H1 (cell line): Measurements from ENCODE around the gene SPAG4. TPM values are rescaled to one million over a fixed set of nuclear protein-coding genes. Genes with fewer than 3 reads are reported as not detected.

Experiments
- ASH2L ChIP-seq: fragments of 200-600, 300-600 bp; sonication (generic); IDR thresholded peaks from one replicate; pipeline ENCODE4 v1.7.1; 2017; ENCODE audit warnings: low read length
- BRCA1 ChIP-seq: IDR thresholded peaks from 2 replicates; pipeline ENCODE4 v1.6.1; 2012; ENCODE audit warnings: low read depth, low read length, improper control_type of control experiment
- CREB1 ChIP-seq: IDR thresholded peaks from 2 replicates; pipeline ENCODE4 v1.6.1; 2012; ENCODE audit warnings: inconsistent platforms
- EP300 ChIP-seq, 2 experiments: IDR thresholded peaks; 1 replicate in 1 of 2; 2 replicates in 1 of 2; pipeline ENCODE4 v1.6.1; 2011 to 2012; ENCODE audit warnings: low read depth in 2 of 2, low read length in 2 of 2, mild to moderate bottlenecking in 2 of 2, borderline replicate concordance in 1 of 2, inconsistent platforms in 1 of 2, moderate library complexity in 1 of 2
- HDAC2 ChIP-seq, 2 experiments: fragments of 300-600 bp in 1 of 2; sonication (generic) in 1 of 2; IDR thresholded peaks; 2 replicates each; pipeline ENCODE4 v1.6.1; 2011 to 2012; ENCODE audit warnings: low read depth in 2 of 2, low read length in 2 of 2, mild to moderate bottlenecking in 2 of 2, moderate library complexity in 2 of 2, borderline replicate concordance in 1 of 2, inconsistent platforms in 1 of 2
- JUN ChIP-seq: IDR thresholded peaks from 2 replicates; pipeline ENCODE4 v1.6.1; 2011; ENCODE audit warnings: low read depth, mild to moderate bottlenecking, improper control_type of control experiment, low read length
- JUND ChIP-seq: IDR thresholded peaks from 2 replicates; pipeline ENCODE4 v1.6.1; 2011; ENCODE audit warnings: mild to moderate bottlenecking, improper control_type of control experiment, low read length
- KDM4A ChIP-seq: IDR thresholded peaks from one replicate; pipeline ENCODE4 v1.7.1; 2012; ENCODE audit warnings: low read depth, mild to moderate bottlenecking, moderate library complexity, low read length, inconsistent platforms; ENCODE audit not compliant: severe bottlenecking
- MAFK ChIP-seq: IDR thresholded peaks from 2 replicates; pipeline ENCODE4 v1.6.1; 2012; ENCODE audit warnings: low read depth, mild to moderate bottlenecking, improper control_type of control experiment, low read length
- PHF8 ChIP-seq: fragments of 200-600 bp; sonication (generic); conservative IDR thresholded peaks from 2 replicates; pipeline ENCODE4 v1.7.1; 2012; ENCODE audit warnings: low read depth, mild to moderate bottlenecking, inconsistent platforms, low read length, moderate library complexity
- RFX5 ChIP-seq: IDR thresholded peaks from 2 replicates; pipeline ENCODE4 v1.6.1; 2011; ENCODE audit warnings: low read depth, low read length, improper control_type of control experiment, borderline replicate concordance
- RNF2 ChIP-seq: fragments of 200-900, 300-1000 bp; sonication (generic); IDR thresholded peaks from 2 replicates; pipeline ENCODE4 v1.7.1; 2016; ENCODE audit warnings: borderline replicate concordance, low read depth, mild to moderate bottlenecking, antibody characterized with exemption, low read length; ENCODE audit not compliant: poor library complexity, severe bottlenecking; ENCODE audit errors: missing control alignments
- RXRA ChIP-seq: IDR thresholded peaks from 2 replicates; pipeline ENCODE4 v1.6.1; 2011; ENCODE audit warnings: low read depth, mild to moderate bottlenecking, low read length, moderate library complexity; ENCODE audit not compliant: insufficient read depth
- SIN3A ChIP-seq, 2 experiments: IDR thresholded peaks in 1 of 2; conservative IDR thresholded peaks in 1 of 2; 2 replicates each; pipeline ENCODE4 v1.6.1; 2011 to 2012; ENCODE audit warnings: low read length in 2 of 2, improper control_type of control experiment in 1 of 2, low read depth in 1 of 2, mild to moderate bottlenecking in 1 of 2
- SIX5 ChIP-seq: IDR thresholded peaks from 2 replicates; pipeline ENCODE4 v1.6.1; 2011; ENCODE audit warnings: mild to moderate bottlenecking, low read depth, low read length
- SP1 ChIP-seq: IDR thresholded peaks from 2 replicates; pipeline ENCODE4 v1.6.1; 2011; ENCODE audit warnings: low read depth, low read length
- TBP ChIP-seq: IDR thresholded peaks from 2 replicates; pipeline ENCODE4 v1.6.1; 2011; ENCODE audit warnings: low read depth, low read length, improper control_type of control experiment
- TCF12 ChIP-seq: IDR thresholded peaks from 2 replicates; pipeline ENCODE4 v1.6.1; 2011; ENCODE audit warnings: low read depth, mild to moderate bottlenecking, low read length
- TEAD4 ChIP-seq: IDR thresholded peaks from 2 replicates; pipeline ENCODE4 v1.6.1; 2012; ENCODE audit warnings: low read depth, low read length, inconsistent platforms, mixed read lengths
- polyA plus RNA-seq, 7 experiments: library from polyadenylated mRNA; depleted of rRNA in 3 of 7; stranded (reverse) in 5 of 7; unstranded in 2 of 7; fragments of >200 nt in 5 of 7; fragments of 200-250 nt in 2 of 7; gene quantifications; 1 replicate in 5 of 7; 2 replicates in 1 of 7; 4 replicates in 1 of 7; pipeline versions ENCODE4 v1.2.1 to v1.2.3, GENCODE V29; 2011 to 2013; ENCODE audit warnings: missing spikeins in 2 of 7, mixed read lengths in 2 of 7
- total RNA-seq: library from RNA; stranded (reverse); fragmentation: NEBNext Ultra II Directional; extraction: Animal tissue kit (Norgen Biotek cat#: 25700); gene quantifications from 2 replicates; pipeline ENCODE4 v1.2.1, GENCODE V29; 2021
- TF ChIP-seq, protein P1 (sequence below): IDR thresholded peaks from 2 replicates; pipeline ENCODE4 v1.6.1; 2011; ENCODE audit warnings: low read length, improper control_type of control experiment
- TF ChIP-seq, protein P2 (sequence below): IDR thresholded peaks from 2 replicates; pipeline ENCODE4 v1.6.1; 2012; ENCODE audit warnings: inconsistent platforms
- TF ChIP-seq, protein P3 (sequence below): IDR thresholded peaks from 2 replicates; pipeline ENCODE4 v1.6.1; 2012; ENCODE audit warnings: inconsistent platforms

Gene SPAG4
- total and polyA plus RNA-seq, 2 of the 8 experiments (the other 6 are each of a cell fraction or from before 2014, with no cell fraction given) = 2.4 to 6.0 TPM

DNA sequence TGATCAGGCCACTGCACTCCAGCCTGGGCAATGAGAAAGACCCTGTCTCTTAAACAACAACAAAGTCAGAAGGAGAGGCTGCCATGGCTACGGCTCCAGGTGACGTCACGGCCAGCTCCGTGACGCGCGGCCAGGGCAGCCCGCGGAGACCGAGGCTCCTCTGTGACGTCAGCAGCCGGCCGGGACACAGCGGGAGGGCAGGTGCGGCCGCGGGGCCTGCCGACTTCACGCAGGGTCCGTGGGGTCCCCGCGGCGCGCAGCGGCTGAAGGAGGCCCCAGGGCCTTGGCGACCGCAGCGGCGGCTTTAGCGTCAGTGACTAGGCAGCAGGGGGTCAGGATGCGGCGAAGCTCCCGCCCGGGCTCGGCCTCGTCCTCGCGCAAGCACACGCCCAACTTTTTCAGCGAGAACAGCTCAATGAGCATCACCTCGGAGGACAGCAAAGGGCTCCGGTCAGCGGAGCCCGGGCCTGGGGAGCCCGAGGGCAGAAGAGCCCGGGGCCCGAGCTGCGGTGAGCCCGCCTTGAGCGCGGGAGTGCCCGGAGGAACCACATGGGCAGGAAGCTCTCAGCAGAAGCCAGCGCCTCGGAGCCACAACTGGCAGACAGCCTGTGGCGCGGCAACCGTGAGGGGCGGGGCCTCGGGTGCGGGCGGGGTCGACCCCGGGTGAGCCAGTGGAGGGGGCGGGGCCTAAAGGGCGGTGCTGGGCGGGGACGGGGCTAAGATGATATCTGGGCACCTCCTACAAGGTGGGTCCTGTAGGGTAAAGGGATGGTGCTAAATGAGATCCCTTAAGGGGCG lies at the start of gene SPAG4 (continued):
- TF ChIP-seq, protein P1, sequence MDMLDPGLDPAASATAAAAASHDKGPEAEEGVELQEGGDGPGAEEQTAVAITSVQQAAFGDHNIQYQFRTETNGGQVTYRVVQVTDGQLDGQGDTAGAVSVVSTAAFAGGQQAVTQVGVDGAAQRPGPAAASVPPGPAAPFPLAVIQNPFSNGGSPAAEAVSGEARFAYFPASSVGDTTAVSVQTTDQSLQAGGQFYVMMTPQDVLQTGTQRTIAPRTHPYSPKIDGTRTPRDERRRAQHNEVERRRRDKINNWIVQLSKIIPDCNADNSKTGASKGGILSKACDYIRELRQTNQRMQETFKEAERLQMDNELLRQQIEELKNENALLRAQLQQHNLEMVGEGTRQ = no peak
- TF ChIP-seq EP300 (IDR thresholded peaks at IDR 0.05; ENCODE audit: borderline replicate concordance in 1 of 2, low read depth in 2 of 2, low read length in 2 of 2) (no peak), RXRA (no peak), SIN3A (conservative IDR thresholded peaks at IDR 0.05 in 1 of 2, IDR thresholded peaks at IDR 0.05 in 1 of 2; ENCODE audit: low read depth in 1 of 2, low read length in 2 of 2) (peak in 1 of 2 experiments; percentile 56; a peak in 1 of 4 replicates), CREB1 (peak; percentile 99), MAFK (no peak), RFX5 (no peak), RNF2 (no peak), BRCA1 (peak; percentile 38; the same call in 1 of the 2 replicates), SP1 (no peak), TBP (peak; percentile 43), PHF8 (peak; percentile 80), TCF12 (no peak), SIX5 (no peak), KDM4A (peak; percentile 84), ASH2L (peak; percentile 90), JUN (no peak), HDAC2 (IDR thresholded peaks at IDR 0.05; ENCODE audit: borderline replicate concordance in 1 of 2, low read depth in 2 of 2, low read length in 2 of 2) (no peak), JUND (no peak; the same call in 1 of the 2 replicates), TEAD4 (no peak)
- TF ChIP-seq, protein P2, sequence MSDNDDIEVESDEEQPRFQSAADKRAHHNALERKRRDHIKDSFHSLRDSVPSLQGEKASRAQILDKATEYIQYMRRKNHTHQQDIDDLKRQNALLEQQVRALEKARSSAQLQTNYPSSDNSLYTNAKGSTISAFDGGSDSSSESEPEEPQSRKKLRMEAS = peak; percentile 91
- TF ChIP-seq, protein P3, sequence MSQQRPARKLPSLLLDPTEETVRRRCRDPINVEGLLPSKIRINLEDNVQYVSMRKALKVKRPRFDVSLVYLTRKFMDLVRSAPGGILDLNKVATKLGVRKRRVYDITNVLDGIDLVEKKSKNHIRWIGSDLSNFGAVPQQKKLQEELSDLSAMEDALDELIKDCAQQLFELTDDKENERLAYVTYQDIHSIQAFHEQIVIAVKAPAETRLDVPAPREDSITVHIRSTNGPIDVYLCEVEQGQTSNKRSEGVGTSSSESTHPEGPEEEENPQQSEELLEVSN = peak; percentile 97
